HepG2 (cell line): Measurements from ENCODE around the gene ATP10D. TPM values are rescaled to one million over a fixed set of nuclear protein-coding genes. Genes with fewer than 3 reads are reported as not detected.

Source experiments
- BCLAF1 ChIP-seq: fragments of 450-650 bp; IDR thresholded peaks from 2 replicates; pipeline ENCODE4 v1.6.1; 2017; ENCODE audit warnings: mild to moderate bottlenecking
- CENPX ChIP-seq: sonication (generic); formaldehyde crosslinking; IDR thresholded peaks from 2 replicates; pipeline ENCODE4 v1.9.0; 2021; ENCODE audit warnings: mild to moderate bottlenecking, missing genetic modification reagents, moderate library complexity
- HMG20B ChIP-seq: conservative IDR thresholded peaks from 2 replicates; pipeline ENCODE4 v1.6.1; 2016; ENCODE audit warnings: missing genetic modification reagents, missing compliant biosample characterization
- HNRNPH1 ChIP-seq: fragments of 200-400 bp; formaldehyde crosslinking; optimal IDR thresholded peaks from 2 replicates; pipeline ENCODE3; 2017; ENCODE audit warnings: mild to moderate bottlenecking, low read depth, low read length
- KAT8 ChIP-seq: IDR thresholded peaks from 2 replicates; pipeline ENCODE4 v1.6.1; 2016; ENCODE audit warnings: missing genetic modification reagents, missing compliant biosample characterization
- ONECUT2 ChIP-seq: sonication (generic); formaldehyde crosslinking; IDR thresholded peaks from 2 replicates; pipeline ENCODE4 v1.4.0; 2020; ENCODE audit warnings: missing genetic modification reagents
- PBX2 ChIP-seq: IDR thresholded peaks from 2 replicates; pipeline ENCODE4 v1.6.1; 2016; ENCODE audit warnings: control low read depth
- PLSCR1 ChIP-seq: sonication (generic); formaldehyde crosslinking; IDR thresholded peaks from 2 replicates; pipeline ENCODE4 v1.5.0; 2020; ENCODE audit warnings: missing genetic modification reagents, mild to moderate bottlenecking, borderline replicate concordance
- POLR2AphosphoS5 ChIP-seq: IDR thresholded peaks from 2 replicates; pipeline ENCODE4 v1.6.1; 2012; ENCODE audit warnings: low read depth, low read length
- ZBTB25 ChIP-seq: IDR thresholded peaks from 2 replicates; pipeline ENCODE4 v1.6.1; 2018; ENCODE audit warnings: missing genetic modification reagents
- ZBTB40 ChIP-seq, 2 experiments: fragments of 450-650 bp in 1 of 2; sonication (generic) in 1 of 2; formaldehyde crosslinking in 1 of 2; IDR thresholded peaks; 2 replicates each; pipeline versions ENCODE4 v1.6.1 to v1.8.0; 2016 to 2022; ENCODE audit warnings: antibody characterized with exemption in 1 of 2, mild to moderate bottlenecking in 1 of 2, missing genetic modification reagents in 1 of 2
- ZNF616 ChIP-seq: sonication (generic); formaldehyde crosslinking; IDR thresholded peaks from 2 replicates; pipeline ENCODE4 v1.5.0; 2020; ENCODE audit warnings: low read depth, mild to moderate bottlenecking, missing genetic modification reagents
- ZNF629 ChIP-seq: sonication (generic); formaldehyde crosslinking; conservative IDR thresholded peaks from 2 replicates; pipeline ENCODE4 v1.5.0; 2020; ENCODE audit warnings: missing genetic modification reagents
- ZSCAN31 ChIP-seq: sonication (generic); formaldehyde crosslinking; IDR thresholded peaks from 2 replicates; pipeline ENCODE4 v1.5.0; 2020; ENCODE audit warnings: low read depth, mild to moderate bottlenecking, missing genetic modification reagents
- polyA plus RNA-seq, 8 experiments: library from polyadenylated mRNA; depleted of rRNA in 3 of 8; stranded (reverse) in 7 of 8; unstranded in 1 of 8; fragments of >200 nt; fragmentation: Illumina TruSeq in 4 of 8; extraction: Trizol in 4 of 8; gene quantifications; 2 replicates each; pipeline versions ENCODE4 v1.2.1 to v1.2.3, GENCODE V29; 2011 to 2016; ENCODE audit warnings: low read depth in 4 of 8, missing spikeins in 1 of 8, mixed read lengths in 1 of 8; ENCODE audit not compliant: insufficient read depth in 1 of 8
- total RNA-seq, 5 experiments: library from RNA; depleted of rRNA; stranded (reverse); fragments of >200 nt; fragmentation: Illumina TruSeq; extraction: Trizol; gene quantifications; 2 replicates each; pipeline ENCODE4 v1.2.3, GENCODE V29; 2016; ENCODE audit warnings: low read depth in 1 of 5

Gene ATP10D
- total and polyA plus RNA-seq, 2 of the 13 experiments (the other 11 are each of a cell fraction or from before 2014, with no cell fraction given): 2.2 to 9.8 TPM

GRCh38 chr4:47485047-47485692 lies at the start of gene ATP10D (continued):
- no peak for TF ChIP-seq ZBTB40 (IDR thresholded peaks at IDR 0.05)
- no peak; the same call in 1 of the 2 replicates for TF ChIP-seq ZBTB40 (CRISPR knock-in tag; IDR thresholded peaks at IDR 0.05)
- no peak for TF ChIP-seq PLSCR1 (CRISPR knock-in tag)
- TF ChIP-seq PBX2: no peak
- no peak for TF ChIP-seq ONECUT2 (CRISPR knock-in tag)
- TF ChIP-seq ZBTB25 (CRISPR knock-in tag): no peak
- no peak for TF ChIP-seq ZNF616 (CRISPR knock-in tag)
- no peak for TF ChIP-seq HMG20B (CRISPR knock-in tag)
- TF ChIP-seq POLR2AphosphoS5: peak; percentile 46
- TF ChIP-seq KAT8: peak; percentile 70
- no peak; the same call in 1 of the 2 replicates for TF ChIP-seq ZSCAN31 (CRISPR knock-in tag)
- no peak for TF ChIP-seq CENPX (CRISPR knock-in tag)
- TF ChIP-seq ZNF629 (CRISPR knock-in tag): no peak
- TF ChIP-seq BCLAF1: no peak
- no peak for TF ChIP-seq HNRNPH1
